ENCODE data around the gene DST. TPM values are rescaled to one million over a fixed set of nuclear protein-coding genes. Genes with fewer than 3 reads are reported as not detected.

DST gene
- total and polyA plus RNA-seq, 2 donors (not counting 1 experiment from before 2014, with no cell fraction given) = 1.5 to 1.9 TPM

- DNase-seq = no peak
Measured at GRCh38 chr6:56450376-56450775, 192.3 kb downstream of the DST start.

GRCh38 chr6:56448046-56448445 is 194.6 kb downstream of the DST start:
- no peak overlapping the region for H3K27ac Mint-ChIP-seq
- Histone ChIP-seq H3K4me2 (replicated peaks; ENCODE audit: low read depth, low read length, poor library complexity, severe bottlenecking) (no peak overlapping the region), H3K4me3 (ENCODE audit: control extremely low read depth in 1 of 5, extremely low read depth in 1 of 5, insufficient read depth in 1 of 5, low read depth in 2 of 5, low read length in 4 of 5) (no peak overlapping the region), H3K27me3 (replicated peaks in 1 of 4; ENCODE audit: control extremely low read depth in 1 of 4, control insufficient read depth in 3 of 4, insufficient read depth in 4 of 4, low read length in 3 of 4) (no peaks in the 10 kb centered on the region), H3K9ac (ENCODE audit: low read length) (no peak overlapping the region), H3K79me2 (ENCODE audit: control insufficient read depth, insufficient read depth, low read length) (no peaks in the 10 kb centered on the region), H2AFZ (ENCODE audit: insufficient read depth, low read depth, low read length, poor library complexity, severe bottlenecking) (no peak overlapping the region), H3K9me3 (ENCODE audit: control extremely low read depth in 1 of 3, control insufficient read depth in 2 of 3, insufficient read depth in 1 of 3, low read length in 2 of 3) (no peaks in the 10 kb centered on the region), H3K27ac (ENCODE audit: low read length in 2 of 2) (no peak overlapping the region), H3K4me1 (ENCODE audit: control insufficient read depth in 2 of 2, insufficient read depth in 2 of 2, low read length in 2 of 2) (no peaks in the 10 kb centered on the region), H4K20me1 (ENCODE audit: control insufficient read depth, insufficient read depth, low read length, poor library complexity, severe bottlenecking) (no peaks in the 10 kb centered on the region), H3K36me3 (replicated peaks in 1 of 2; ENCODE audit: control extremely low read depth in 1 of 2, control insufficient read depth in 1 of 2, extremely low read depth in 1 of 2, insufficient read depth in 2 of 2, low read length in 1 of 2) (no peaks in the 10 kb centered on the region)
- no peaks in the 10 kb centered on the region for H3K4me1 Mint-ChIP-seq
- no peaks in the 10 kb centered on the region for H3K9me3 Mint-ChIP-seq (ENCODE audit: insufficient read depth)
- H3K27me3 Mint-ChIP-seq = no peaks in the 10 kb centered on the region
- intact Hi-C loops (cut with micrococcal nuclease) = no loop called here
- ATAC-seq (ENCODE audit: low read depth) (no peak), DNase-seq (no peak)
- no peak overlapping the region for H3K4me3 Mint-ChIP-seq
- TF ChIP-seq CTCF (IDR thresholded peaks at IDR 0.05) (no peak), EZH2 (IDR thresholded peaks at IDR 0.05; ENCODE audit: borderline replicate concordance, insufficient read depth, low read depth, low read length, poor library complexity, severe bottlenecking) (no peak)
- ChIA-PET CTCF (no interaction called here), POLR2A (no interaction called here)
- WGBS (ENCODE audit: insufficient coverage) = no CpG with 5 or more reads among the region's 1 CpG

More at GRCh38 chr6:56450376-56450775, 192.3 kb downstream of the DST start:
- no peak overlapping the region for H2AFZ ChIP-seq (ENCODE audit: insufficient read depth, low read depth, low read length, poor library complexity, severe bottlenecking)
- H3K79me2 ChIP-seq (ENCODE audit: control insufficient read depth, insufficient read depth, low read length) = no peaks in the 10 kb centered on the region
- Mint-ChIP-seq H3K4me1 (no peaks in the 10 kb centered on the region), H3K9me3 (ENCODE audit: insufficient read depth) (no peaks in the 10 kb centered on the region), H3K4me3 (no peak overlapping the region), H3K27ac (no peak overlapping the region), H3K27me3 (no peaks in the 10 kb centered on the region)
- H3K4me3 ChIP-seq (ENCODE audit: control extremely low read depth in 1 of 5, extremely low read depth in 1 of 5, insufficient read depth in 1 of 5, low read depth in 2 of 5, low read length in 4 of 5) = no peak overlapping the region
- no peak overlapping the region for H3K27ac ChIP-seq (ENCODE audit: low read length in 2 of 2)
- 50% methylated on average over 2 of the region's 3 CpGs for WGBS (ENCODE audit: insufficient coverage)
- no peak overlapping the region for H3K4me2 ChIP-seq (replicated peaks; ENCODE audit: low read depth, low read length, poor library complexity, severe bottlenecking)
- H3K4me1 ChIP-seq (ENCODE audit: control insufficient read depth in 2 of 2, insufficient read depth in 2 of 2, low read length in 2 of 2) = no peaks in the 10 kb centered on the region
- no peaks in the 10 kb centered on the region for H3K36me3 ChIP-seq (replicated peaks in 1 of 2; ENCODE audit: control extremely low read depth in 1 of 2, control insufficient read depth in 1 of 2, extremely low read depth in 1 of 2, insufficient read depth in 2 of 2, low read length in 1 of 2)
- ChIA-PET CTCF (no interaction called here), POLR2A (no interaction called here)
- no peak for ATAC-seq (ENCODE audit: low read depth)
- H3K9ac ChIP-seq (ENCODE audit: low read length) = no peak overlapping the region
- no peaks in the 10 kb centered on the region for H3K9me3 ChIP-seq (ENCODE audit: control extremely low read depth in 1 of 3, control insufficient read depth in 2 of 3, insufficient read depth in 1 of 3, low read length in 2 of 3)
- H3K27me3 ChIP-seq (replicated peaks in 1 of 4; ENCODE audit: control extremely low read depth in 1 of 4, control insufficient read depth in 3 of 4, insufficient read depth in 4 of 4, low read length in 3 of 4) = no peaks in the 10 kb centered on the region
- no peaks in the 10 kb centered on the region for H4K20me1 ChIP-seq (ENCODE audit: control insufficient read depth, insufficient read depth, low read length, poor library complexity, severe bottlenecking)
- intact Hi-C loops (cut with micrococcal nuclease) = no loop called here
- no peak for TF ChIP-seq EZH2 (IDR thresholded peaks at IDR 0.05; ENCODE audit: borderline replicate concordance, insufficient read depth, low read depth, low read length, poor library complexity, severe bottlenecking)
- no peak for TF ChIP-seq CTCF (IDR thresholded peaks at IDR 0.05)

Measured in B cell (primary cell).